H9 (cell line): ENCODE data around the gene CCR4. TPM values are rescaled to one million over a fixed set of nuclear protein-coding genes. Genes with fewer than 3 reads are reported as not detected.

Experiments
- DNase-seq: peaks from one replicate; pipeline ENCODE4 v3.0.0-alpha.2; 2017
- H2AFZ ChIP-seq: one replicate; pipeline ENCODE4 v1.6.1; 2013; ENCODE audit warnings: mild to moderate bottlenecking, low read length, control low read depth, moderate library complexity
- H2AK5ac ChIP-seq: 2 replicates; pipeline ENCODE4 v1.6.1; 2013; ENCODE audit warnings: low read length, control low read depth, mixed read lengths; ENCODE audit not compliant: insufficient read length
- H2BK120ac ChIP-seq: one replicate; pipeline ENCODE4 v1.6.1; 2013; ENCODE audit warnings: low read depth, mild to moderate bottlenecking, low read length, control low read depth, inconsistent platforms; ENCODE audit not compliant: poor library complexity, severe bottlenecking
- H2BK12ac ChIP-seq: 2 replicates; pipeline ENCODE4 v1.6.1; 2013; ENCODE audit warnings: low read length, control low read depth, mixed read lengths, low read depth; ENCODE audit not compliant: insufficient read length
- H2BK15ac ChIP-seq: 2 replicates; pipeline ENCODE4 v1.6.1; 2013; ENCODE audit warnings: low read depth, low read length, control low read depth
- H2BK20ac ChIP-seq: one replicate; pipeline ENCODE4 v1.6.1; 2013; ENCODE audit warnings: low read depth, mild to moderate bottlenecking, low read length, control low read depth, inconsistent platforms; ENCODE audit not compliant: poor library complexity, severe bottlenecking
- H2BK5ac ChIP-seq: 2 replicates; pipeline ENCODE4 v1.6.1; 2013; ENCODE audit warnings: low read length, control low read depth, mixed read lengths; ENCODE audit not compliant: insufficient read length
- H3K14ac ChIP-seq: 2 replicates; pipeline ENCODE4 v1.6.1; 2013; ENCODE audit warnings: low read length, control low read depth; ENCODE audit not compliant: insufficient read depth
- H3K18ac ChIP-seq: 2 replicates; pipeline ENCODE4 v1.6.1; 2013; ENCODE audit warnings: low read depth, mild to moderate bottlenecking, mixed read lengths, low read length, control low read depth; ENCODE audit not compliant: insufficient read length
- H3K23ac ChIP-seq: 2 replicates; pipeline ENCODE4 v1.6.1; 2013; ENCODE audit warnings: low read length, control low read depth, mixed read lengths, low read depth; ENCODE audit not compliant: insufficient read length
- H3K23me2 ChIP-seq: 2 replicates; pipeline ENCODE4 v1.6.1; 2013; ENCODE audit warnings: low read depth, mild to moderate bottlenecking, mixed read lengths, low read length, control low read depth; ENCODE audit not compliant: insufficient read length, poor library complexity, severe bottlenecking
- H3K27ac ChIP-seq: 2 replicates; pipeline ENCODE4 v1.5.1; 2013; ENCODE audit warnings: low read length, control low read depth, mixed read lengths, low read depth; ENCODE audit not compliant: insufficient read length
- H3K27me3 ChIP-seq: 2 replicates; pipeline ENCODE4 v1.6.1; 2013; ENCODE audit warnings: low read length, control low read depth, inconsistent platforms; ENCODE audit not compliant: insufficient read depth
- H3K4ac ChIP-seq: 2 replicates; pipeline ENCODE4 v1.6.1; 2013; ENCODE audit warnings: low read depth, mild to moderate bottlenecking, control low read depth, inconsistent platforms, low read length, moderate library complexity
- H3K4me1 ChIP-seq: 2 replicates; pipeline ENCODE4 v1.6.1; 2013; ENCODE audit warnings: low read length, control low read depth, inconsistent platforms; ENCODE audit not compliant: insufficient read depth
- H3K4me2 ChIP-seq: 2 replicates; pipeline ENCODE4 v1.6.1; 2013; ENCODE audit warnings: low read length, control low read depth, mixed read lengths; ENCODE audit not compliant: insufficient read length, insufficient read depth
- H3K56ac ChIP-seq: 2 replicates; pipeline ENCODE4 v1.6.1; 2013; ENCODE audit warnings: low read depth, mild to moderate bottlenecking, mixed read lengths, low read length, control low read depth; ENCODE audit not compliant: insufficient read length
- H3K79me1 ChIP-seq: 2 replicates; pipeline ENCODE4 v1.6.1; 2013; ENCODE audit warnings: low read depth, mild to moderate bottlenecking, moderate library complexity, low read length, control low read depth, inconsistent platforms; ENCODE audit not compliant: insufficient read depth, poor library complexity, severe bottlenecking
- H3K79me2 ChIP-seq: 2 replicates; pipeline ENCODE4 v1.6.1; 2013; ENCODE audit warnings: low read length, control low read depth, inconsistent platforms; ENCODE audit not compliant: insufficient read depth
- H3K9ac ChIP-seq: 2 replicates; pipeline ENCODE4 v1.6.1; 2013; ENCODE audit warnings: low read length, control low read depth, mixed read lengths; ENCODE audit not compliant: insufficient read length; ENCODE audit errors: extremely low read depth
- H3K9me3 ChIP-seq: one replicate; pipeline ENCODE4 v1.6.1; 2013; ENCODE audit warnings: low read depth, low read length, inconsistent platforms; ENCODE audit not compliant: control insufficient read depth
- H3T11ph ChIP-seq: one replicate; pipeline ENCODE4 v1.6.1; 2013; ENCODE audit warnings: mild to moderate bottlenecking, low read length, control low read depth, inconsistent platforms
- H4K20me1 ChIP-seq: one replicate; pipeline ENCODE4 v1.6.1; 2013; ENCODE audit not compliant: control insufficient read depth, insufficient read length, insufficient read depth
- H4K5ac ChIP-seq: 2 replicates; pipeline ENCODE4 v1.6.1; 2013; ENCODE audit warnings: low read depth, mild to moderate bottlenecking, mixed read lengths, low read length, control low read depth; ENCODE audit not compliant: insufficient read length
- H4K8ac ChIP-seq: replicated peaks from 2 replicates; pipeline ENCODE4 v1.6.1; 2013; ENCODE audit warnings: low read length, control low read depth, mixed read lengths, low read depth; ENCODE audit not compliant: insufficient read length
- H4K91ac ChIP-seq: 2 replicates; pipeline ENCODE4 v1.6.1; 2013; ENCODE audit warnings: low read depth, mild to moderate bottlenecking, moderate library complexity, mixed read lengths, low read length, control low read depth; ENCODE audit not compliant: insufficient read length
- H3K27ac Mint-ChIP-seq, 3 experiments: 2 replicates in 2 of 3; 3 replicates in 1 of 3; pipeline ENCODE4 v1.8.0; 2020 to 2021; ENCODE audit warnings: mixed read lengths in 3 of 3, mild to moderate bottlenecking in 1 of 3, moderate library complexity in 1 of 3
- H3K27me3 Mint-ChIP-seq: 2 replicates; pipeline ENCODE4 v1.8.0; 2021; ENCODE audit warnings: low read depth, mild to moderate bottlenecking, moderate library complexity, mixed read lengths
- H3K36me3 Mint-ChIP-seq, 3 experiments: 2 replicates in 2 of 3; 3 replicates in 1 of 3; pipeline ENCODE4 v1.8.0; 2020 to 2021; ENCODE audit warnings: low read depth in 3 of 3, mixed read lengths in 3 of 3; ENCODE audit not compliant: insufficient read depth in 1 of 3
- H3K4me1 Mint-ChIP-seq, 2 experiments: 2 replicates each; pipeline ENCODE4 v1.8.0; 2020; ENCODE audit warnings: mixed read lengths in 2 of 2
- H3K4me3 Mint-ChIP-seq, 2 experiments: 2 replicates in 1 of 2; 3 replicates in 1 of 2; pipeline ENCODE4 v1.8.0; 2020 to 2021; ENCODE audit warnings: mild to moderate bottlenecking in 2 of 2, mixed read lengths in 2 of 2, moderate library complexity in 1 of 2
- H3K9me3 Mint-ChIP-seq, 2 experiments: 2 replicates in 1 of 2; 3 replicates in 1 of 2; pipeline ENCODE4 v1.8.0; 2020; ENCODE audit warnings: mild to moderate bottlenecking in 2 of 2, mixed read lengths in 2 of 2, moderate library complexity in 1 of 2
- WGBS: extraction: QIAGEN DNeasy Blood & Tissue Kit; methylation state at CpG from one replicate; pipeline ENCODE4 v1.1.7; 2013; ENCODE audit warnings: missing lambda C conversion rate, low lambda C conversion rate, mixed read lengths; ENCODE audit not compliant: insufficient read length; ENCODE audit errors: extremely low coverage; 5-methylcytosine and 5-hydroxymethylcytosine counted together
- total RNA-seq: library from RNA; stranded (reverse); gene quantifications from 2 replicates; pipeline ENCODE4 v1.2.1, GENCODE V29; 2021
- TF ChIP-seq, protein P1 (sequence below): fragments of 200-600 bp; sonication (generic); conservative IDR thresholded peaks from 3 replicates; pipeline ENCODE4 v1.8.0; 2021; ENCODE audit warnings: antibody characterized with exemption, mild to moderate bottlenecking

The CCR4 gene
- total RNA-seq, 1 experiment from 2014 or later: 0.07 TPM

DNA sequence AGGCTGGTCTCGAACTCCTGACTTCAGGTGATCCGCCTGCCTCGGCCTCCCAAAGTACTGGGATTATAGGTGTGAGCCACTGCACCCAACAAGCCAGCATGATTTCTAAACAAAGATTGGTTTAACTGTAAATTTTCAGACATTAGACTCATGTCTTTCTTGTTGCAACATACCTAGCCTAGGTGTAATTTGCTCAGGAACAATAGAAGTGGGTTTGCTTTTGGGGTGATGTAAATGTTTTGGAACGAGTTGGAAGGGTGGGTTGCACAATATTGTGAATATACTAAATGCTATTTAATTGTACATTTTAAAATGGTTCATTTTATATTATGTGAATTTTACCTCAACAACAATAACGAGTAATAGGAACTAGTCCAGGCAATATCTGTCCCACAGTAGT is 7.1 kb downstream of the CCR4 start:
- Histone ChIP-seq H3K27ac (no peak overlapping the region), H3K56ac (no peak overlapping the region), H4K91ac (no peak overlapping the region), H3K23me2 (no peaks in the 10 kb centered on the region), H3K79me1 (no peaks in the 10 kb centered on the region), H3K79me2 (no peaks in the 10 kb centered on the region), H3K14ac (no peak overlapping the region), H3K4ac (no peak overlapping the region), H2BK5ac (no peak overlapping the region), H3K18ac (no peak overlapping the region), H2BK120ac (no peak overlapping the region), H3K4me1 (0 out of 2 replicates have a peak, but pooled peaks cover 2% of the 10 kb centered on the region), H3K9me3 (no peaks in the 10 kb centered on the region), H4K8ac (no peak overlapping the region), H3K27me3 (no peaks in the 10 kb centered on the region), H3K9ac (no peak overlapping the region), H3T11ph (no peak overlapping the region), H2BK12ac (no peak overlapping the region), H4K20me1 (no peaks in the 10 kb centered on the region), H4K5ac (no peak overlapping the region), H2BK15ac (no peak overlapping the region), H3K23ac (no peak overlapping the region), H3K4me2 (no peak overlapping the region), H2BK20ac (no peak overlapping the region), H2AK5ac (no peak overlapping the region), H2AFZ (no peak overlapping the region)
- no peaks in the 10 kb centered on the region for H3K9me3 Mint-ChIP-seq
- peaks cover 5% of the 10 kb centered on the region for H3K27me3 Mint-ChIP-seq
- WGBS: no CpG with 5 or more reads among the region's 5 CpGs
- peaks cover 6 to 7% of the 10 kb centered on the region in 2 experiments for H3K4me1 Mint-ChIP-seq
- no peak for DNase-seq
- H3K4me3 Mint-ChIP-seq: no peak overlapping the region
- H3K36me3 Mint-ChIP-seq: no peaks in the 10 kb centered on the region
- H3K27ac Mint-ChIP-seq: no peak overlapping the region
- TF ChIP-seq, protein P1, sequence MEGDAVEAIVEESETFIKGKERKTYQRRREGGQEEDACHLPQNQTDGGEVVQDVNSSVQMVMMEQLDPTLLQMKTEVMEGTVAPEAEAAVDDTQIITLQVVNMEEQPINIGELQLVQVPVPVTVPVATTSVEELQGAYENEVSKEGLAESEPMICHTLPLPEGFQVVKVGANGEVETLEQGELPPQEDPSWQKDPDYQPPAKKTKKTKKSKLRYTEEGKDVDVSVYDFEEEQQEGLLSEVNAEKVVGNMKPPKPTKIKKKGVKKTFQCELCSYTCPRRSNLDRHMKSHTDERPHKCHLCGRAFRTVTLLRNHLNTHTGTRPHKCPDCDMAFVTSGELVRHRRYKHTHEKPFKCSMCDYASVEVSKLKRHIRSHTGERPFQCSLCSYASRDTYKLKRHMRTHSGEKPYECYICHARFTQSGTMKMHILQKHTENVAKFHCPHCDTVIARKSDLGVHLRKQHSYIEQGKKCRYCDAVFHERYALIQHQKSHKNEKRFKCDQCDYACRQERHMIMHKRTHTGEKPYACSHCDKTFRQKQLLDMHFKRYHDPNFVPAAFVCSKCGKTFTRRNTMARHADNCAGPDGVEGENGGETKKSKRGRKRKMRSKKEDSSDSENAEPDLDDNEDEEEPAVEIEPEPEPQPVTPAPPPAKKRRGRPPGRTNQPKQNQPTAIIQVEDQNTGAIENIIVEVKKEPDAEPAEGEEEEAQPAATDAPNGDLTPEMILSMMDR: no peak
